Measurements from ENCODE around the gene EEA1. TPM values are rescaled to one million over a fixed set of nuclear protein-coding genes. Genes with fewer than 3 reads are reported as not detected.

EEA1 gene
- total RNA-seq, 8 experiments from 2014 or later, result 10.6 to 49.2 (median 19.1) TPM

DNA sequence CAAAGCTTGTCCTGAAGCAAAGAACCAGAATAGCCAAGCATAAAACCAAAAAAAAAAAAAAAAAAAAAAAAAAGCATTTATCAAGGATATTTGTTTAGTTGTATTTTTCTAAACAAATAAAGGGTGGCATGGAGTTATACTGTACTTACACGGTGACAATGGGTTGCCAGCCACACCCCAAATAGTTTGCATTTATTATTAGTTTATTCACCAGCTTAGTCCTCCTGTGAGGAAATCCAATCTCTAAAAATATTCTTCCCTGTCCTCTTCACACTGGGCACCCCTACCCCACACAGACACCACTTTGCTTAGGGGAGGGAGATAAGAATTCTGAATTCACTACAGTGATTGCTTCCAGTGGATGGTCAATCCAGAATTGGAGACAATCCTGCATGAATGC, 207.4 kb downstream of the EEA1 start:
- Histone ChIP-seq H3K4me1 (replicated peaks in 1 of 2) (no peaks in the 10 kb centered on the region), H3K4me3 (no peak overlapping the region), H3K27ac (no peak overlapping the region)
- in situ Hi-C loops (cut with MboI; ENCODE audit: low pct_unique_long_range_greater_than_20kb in 2 of 9, low sequenced_read_pairs in 9 of 9, unreplicated experiment in 9 of 9), result no loop called here
- 0 to 100% (median 51%) methylated on average over 1 of the region's 1 CpG; no CpG with 5 or more reads in 4 of the 10 experiments for WGBS, 10 experiments
- peak in 1 of 8 experiments; percentile 21 for ATAC-seq (replicated peaks in 6 of 8)

GRCh38 chr12:92721130-92721529, 208.0 kb downstream of the EEA1 start:
- in situ Hi-C loops (cut with MboI; ENCODE audit: low pct_unique_long_range_greater_than_20kb in 2 of 9, low sequenced_read_pairs in 9 of 9, unreplicated experiment in 9 of 9), result no loop called here
- no peak overlapping the region for H3K27ac ChIP-seq
- no peak overlapping the region for H3K4me3 ChIP-seq
- 69 to 100% (median 86%) methylated on average over 1 to 6 of the region's 8 CpGs; no CpG with 5 or more reads in 2 of the 10 experiments for WGBS, 10 experiments
- ATAC-seq (replicated peaks in 6 of 8), result no peak
- H3K4me1 ChIP-seq (replicated peaks in 1 of 2), result no peaks in the 10 kb centered on the region

Other genes starting within 250 kb of the EEA1 start
- under 1 TPM; 0.05 to 0.91 (median 0.20) TPM for gene PLEKHG7, start 226.3 kb downstream of the EEA1 start, total RNA-seq